ENCODE data around the gene ATP23. TPM values are rescaled to one million over a fixed set of nuclear protein-coding genes. Genes with fewer than 3 reads are reported as not detected.

The ATP23 gene
- polyA plus RNA-seq, 1 of the 3 experiments (the other 2 are of a cell fraction): 6.4 TPM

- TF ChIP-seq RFX5 (IDR thresholded peaks at IDR 0.05; ENCODE audit: low read length): no peak
Observed at GRCh38 chr12:58008634-58009033, 67.3 kb downstream of the ATP23 start (continued).

Other genes starting within 250 kb of the ATP23 start
- gene OS9, start 247.4 kb upstream of the ATP23 start, polyA plus RNA-seq (2012; rRNA removed): 280 and 362 TPM in 2 replicates
- gene AGAP2, start 202.8 kb upstream of the ATP23 start, polyA plus RNA-seq (2012; rRNA removed): 3.9 and 5.2 TPM in 2 replicates
- 36.8 and 42.8 TPM in 2 replicates for gene TSPAN31, start 196.5 kb upstream of the ATP23 start, polyA plus RNA-seq (2012; rRNA removed)
- 324 and 395 TPM in 2 replicates for gene CDK4, start 189.3 kb upstream of the ATP23 start, polyA plus RNA-seq (2012; rRNA removed)
- 21.2 and 24.2 TPM in 2 replicates for gene MARCHF9, start 186.5 kb upstream of the ATP23 start, polyA plus RNA-seq (2012; rRNA removed)
- 1.7 and 2.3 TPM in 2 replicates for gene CYP27B1, start 174.5 kb upstream of the ATP23 start, polyA plus RNA-seq (2012; rRNA removed)
- gene METTL1, start 169.5 kb upstream of the ATP23 start, polyA plus RNA-seq (2012; rRNA removed): 28.0 and 33.2 TPM in 2 replicates
- gene EEF1AKMT3, start 169.0 kb upstream of the ATP23 start, polyA plus RNA-seq (2012; rRNA removed): 10.3 and 10.8 TPM in 2 replicates
- 23.0 and 28.7 TPM in 2 replicates for gene TSFM, start 158.8 kb upstream of the ATP23 start, polyA plus RNA-seq (2012; rRNA removed)
- gene AVIL, start 122.8 kb upstream of the ATP23 start, polyA plus RNA-seq (2012; rRNA removed): 4.7 and 5.2 TPM in 2 replicates
- 117 and 119 TPM in 2 replicates for gene CTDSP2, start 94.8 kb upstream of the ATP23 start, polyA plus RNA-seq (2012; rRNA removed)